Endothelial cell of umbilical vein (primary cell): ENCODE measurements around the gene CES1. TPM values are rescaled to one million over a fixed set of nuclear protein-coding genes. Genes with fewer than 3 reads are reported as not detected.

Experiments used
- BruUV-seq: library from RNA; stranded (reverse); fragments of 400-500 nt; replicated peaks from 2 replicates; lab custom pipeline; 2021; lab: Mats Ljungman, UMichigan
- CTCF ChIA-PET: fragments of 300-600, 350-600 bp; sonication (Branson Sonifier 250); formaldehyde crosslinking; loops from one replicate; lab custom pipeline; 2021; ENCODE audit warnings: antibody characterized with exemption, inconsistent platforms; lab: Charles Lee
- POLR2A ChIA-PET: fragments of 300-600, 350-600 bp; sonication (Branson Sonifier 250); formaldehyde crosslinking; loops from one replicate; lab custom pipeline; 2021; ENCODE audit warnings: antibody characterized with exemption, inconsistent platforms; lab: Charles Lee
- DNase-seq: peaks from one replicate; pipeline ENCODE4 v3.0.0-alpha.2; 2011; ENCODE audit warnings: low read depth, low spot score
- FAIRE-seq: peaks from 2 replicates; lab custom pipeline; 2011; peaks lifted over from hg19 to GRCh38; lab: Jason Lieb, UNC
- H2AFZ ChIP-seq: 2 replicates; pipeline ENCODE4 v1.6.0; 2012; ENCODE audit warnings: low read depth, low read length, control low read depth, inconsistent platforms
- H3K27ac ChIP-seq: 2 replicates; pipeline ENCODE4 v1.5.1; 2011; ENCODE audit warnings: low read depth, mild to moderate bottlenecking, control low read depth, low read length, moderate library complexity; ENCODE audit not compliant: insufficient read depth
- H3K27me3 ChIP-seq, 2 experiments: 2 replicates each; pipeline versions ENCODE4 v1.6.0 to v1.6.1; 2011; ENCODE audit warnings: low read length in 2 of 2, mixed read lengths in 1 of 2; ENCODE audit not compliant: control insufficient read depth in 2 of 2, insufficient read depth in 2 of 2
- H3K36me3 ChIP-seq, 2 experiments: 2 replicates in 1 of 2; 3 replicates in 1 of 2; pipeline ENCODE4 v1.5.1; 2011; ENCODE audit warnings: low read length in 2 of 2, mild to moderate bottlenecking in 1 of 2, moderate library complexity in 1 of 2; ENCODE audit not compliant: control insufficient read depth in 2 of 2, insufficient read depth in 2 of 2; ENCODE audit errors: extremely low read depth in 1 of 2
- H3K4me1 ChIP-seq: 3 replicates; pipeline ENCODE4 v1.5.1; 2011; ENCODE audit warnings: mild to moderate bottlenecking, low read length; ENCODE audit not compliant: control insufficient read depth, insufficient read depth; ENCODE audit errors: extremely low read depth
- H3K4me2 ChIP-seq: 2 replicates; pipeline ENCODE4 v1.6.1; 2011; ENCODE audit warnings: low read length, control low read depth, mixed read lengths; ENCODE audit not compliant: insufficient read depth
- H3K4me3 ChIP-seq, 3 experiments: fragments of 200-600 bp in 1 of 3; sonication (generic), shearing (Covaris generic) in 1 of 3; replicated peaks in 1 of 3; 2 replicates each; pipeline ENCODE4 v1.5.1; 2011 to 2016; ENCODE audit warnings: control low read depth in 3 of 3, low read length in 3 of 3, mild to moderate bottlenecking in 2 of 3, inconsistent platforms in 1 of 3, low read depth in 1 of 3, moderate library complexity in 1 of 3; ENCODE audit not compliant: insufficient read depth in 1 of 3
- H3K79me2 ChIP-seq: 2 replicates; pipeline ENCODE4 v1.6.0; 2012; ENCODE audit warnings: low read length, inconsistent platforms; ENCODE audit not compliant: control insufficient read depth, insufficient read depth
- H3K9ac ChIP-seq: replicated peaks from 2 replicates; pipeline ENCODE3; 2011; ENCODE audit warnings: low read length, control low read depth; ENCODE audit not compliant: insufficient read depth; ENCODE audit errors: extremely low read depth
- H3K9me1 ChIP-seq: replicated peaks from 3 replicates; pipeline ENCODE4 v1.6.0; 2011; ENCODE audit warnings: mild to moderate bottlenecking, low read length; ENCODE audit not compliant: control insufficient read depth, insufficient read depth; ENCODE audit errors: extremely low read depth
- H3K9me3 ChIP-seq: replicated peaks from 2 replicates; pipeline ENCODE4 v1.5.1; 2012; ENCODE audit warnings: low read length, inconsistent platforms; ENCODE audit not compliant: control insufficient read depth, insufficient read depth
- H4K20me1 ChIP-seq: replicated peaks from 2 replicates; pipeline ENCODE3; 2011; ENCODE audit warnings: mild to moderate bottlenecking, low read length; ENCODE audit not compliant: control insufficient read depth, insufficient read depth; ENCODE audit errors: extremely low read depth
- EZH2 ChIP-seq: IDR thresholded peaks from 2 replicates; pipeline ENCODE4 v1.6.1; 2012; ENCODE audit warnings: borderline replicate concordance, low read depth, mild to moderate bottlenecking, moderate library complexity, low read length, inconsistent platforms; ENCODE audit not compliant: severe bottlenecking
- FOS ChIP-seq: IDR thresholded peaks from 2 replicates; pipeline ENCODE4 v1.6.1; 2011; ENCODE audit warnings: mild to moderate bottlenecking, low read length, moderate library complexity, borderline replicate concordance; ENCODE audit not compliant: insufficient read depth
- GATA2 ChIP-seq: IDR thresholded peaks from 2 replicates; pipeline ENCODE4 v1.7.0; 2011; ENCODE audit warnings: low read depth, mild to moderate bottlenecking, moderate library complexity, mixed read lengths, low read length; ENCODE audit not compliant: insufficient read length, insufficient read depth
- JUN ChIP-seq: IDR thresholded peaks from 2 replicates; pipeline ENCODE4 v1.6.1; 2011; ENCODE audit warnings: borderline replicate concordance, low read depth; ENCODE audit not compliant: insufficient read length, insufficient read depth
- MYC ChIP-seq: IDR thresholded peaks from one replicate; pipeline ENCODE4 v1.6.1; 2011; ENCODE audit warnings: mild to moderate bottlenecking, low read depth, low read length
- POLR2A ChIP-seq: IDR thresholded peaks from 2 replicates; pipeline ENCODE4 v1.6.1; 2012; ENCODE audit warnings: low read depth, mild to moderate bottlenecking, control low read depth, low read length
- POLR2AphosphoS5 ChIP-seq: IDR thresholded peaks from 2 replicates; pipeline ENCODE4 v1.6.1; 2012; ENCODE audit warnings: low read depth, mild to moderate bottlenecking, control low read depth, low read length, moderate library complexity; ENCODE audit not compliant: insufficient read depth
- dilution Hi-C: fragments of 300-500 bp; cut with MboI; formaldehyde crosslinking; loops from one replicate; pipeline ENCODE4 v1.15.0; 2019; ENCODE audit warnings: low sequenced_read_pairs; ENCODE audit not compliant: extremely low pct_ligation_motif_present
- intact Hi-C: fragments of 100-400 bp; cut with micrococcal nuclease; formaldehyde crosslinking; loops from one replicate; pipeline ENCODE4 v1.10.0; 2022
- polyA plus RNA-seq, 4 experiments: library from polyadenylated mRNA; depleted of rRNA in 3 of 4; stranded (reverse) in 3 of 4; unstranded in 1 of 4; fragments of >200 nt; gene quantifications; 2 replicates each; pipeline versions ENCODE4 v1.2.1 to v1.2.3, GENCODE V29; 2011 to 2012; ENCODE audit warnings: missing spikeins in 1 of 4
- total RNA-seq: library from RNA; stranded (reverse); gene quantifications from 2 replicates; pipeline ENCODE4 v1.2.3, GENCODE V29; 2021
- TF ChIP-seq, protein P1 (sequence below), 2 donors: IDR thresholded peaks; 1 replicate in 1 of 2; 2 replicates in 1 of 2; pipeline ENCODE4 v1.5.1; 2011; ENCODE audit warnings: low read length in 2 of 2, mild to moderate bottlenecking in 2 of 2, moderate library complexity in 2 of 2, control low read depth in 1 of 2, inconsistent platforms in 1 of 2, low read depth in 1 of 2; ENCODE audit not compliant: insufficient read depth in 1 of 2; ENCODE audit errors: extremely low read depth in 1 of 2
- TF ChIP-seq, protein P2 (sequence below): IDR thresholded peaks from 2 replicates; pipeline ENCODE4 v1.6.1; 2011; ENCODE audit not compliant: insufficient read depth, insufficient read length

CES1 gene
- total and polyA plus RNA-seq, 2 donors (not counting 3 experiments of a cell fraction or from before 2014, with no cell fraction given) = not detected

DNA sequence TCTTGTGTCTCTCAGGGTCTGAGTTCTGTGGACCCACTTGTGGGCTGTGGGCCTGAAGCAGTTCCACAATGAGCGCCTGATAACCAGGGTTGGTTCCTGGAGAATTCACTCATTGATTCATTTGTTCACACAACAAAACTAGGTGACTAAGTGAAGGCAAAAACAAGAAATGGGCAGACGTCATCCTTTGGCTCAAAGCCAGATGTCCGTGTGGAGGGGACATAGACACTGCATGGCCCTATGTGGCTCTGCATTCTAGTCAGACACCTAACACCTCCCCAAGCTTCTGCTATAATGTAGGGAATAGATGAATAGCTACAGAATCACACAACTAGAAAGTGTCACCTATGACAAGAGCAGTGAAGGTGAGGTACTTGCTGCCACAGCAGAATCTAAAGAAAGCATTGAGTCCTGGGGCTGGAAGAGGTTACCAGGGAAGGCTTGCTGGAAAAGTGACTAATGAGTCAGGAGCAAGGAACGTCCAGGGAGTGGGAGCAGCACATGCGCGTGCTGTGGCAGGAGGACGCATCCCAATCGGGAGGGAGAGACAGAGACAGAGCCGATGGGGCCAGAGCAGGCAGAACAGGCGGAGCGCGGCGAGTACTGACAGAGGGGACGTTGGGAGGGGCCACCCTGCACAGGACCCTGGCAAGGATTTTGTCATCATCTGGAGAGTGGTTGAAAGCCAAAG, 58.9 kb downstream of the CES1 start:
- H3K27me3 ChIP-seq = no peaks in the 10 kb centered on the region
- no peaks in the 10 kb centered on the region for H3K79me2 ChIP-seq
- no peak overlapping the region for H2AFZ ChIP-seq
- intact Hi-C loops = no loop called here
- no peak overlapping the region for H3K27ac ChIP-seq
- ChIA-PET POLR2A (no interaction called here), CTCF (no interaction called here)
- H4K20me1 ChIP-seq = no peaks in the 10 kb centered on the region
- no peaks in the 10 kb centered on the region for H3K9me1 ChIP-seq
- no TSS peak for BruUV-seq
- no peaks in the 10 kb centered on the region for H3K36me3 ChIP-seq
- DNase-seq (no peak), FAIRE-seq (no peak)
- H3K9ac ChIP-seq = no peak overlapping the region
- no peak overlapping the region for H3K4me3 ChIP-seq
- TF ChIP-seq FOS (no peak), MYC (no peak), JUN (no peak), POLR2A (no peak), POLR2AphosphoS5 (no peak), GATA2 (no peak), EZH2 (no peak)
- TF ChIP-seq, protein P1, sequence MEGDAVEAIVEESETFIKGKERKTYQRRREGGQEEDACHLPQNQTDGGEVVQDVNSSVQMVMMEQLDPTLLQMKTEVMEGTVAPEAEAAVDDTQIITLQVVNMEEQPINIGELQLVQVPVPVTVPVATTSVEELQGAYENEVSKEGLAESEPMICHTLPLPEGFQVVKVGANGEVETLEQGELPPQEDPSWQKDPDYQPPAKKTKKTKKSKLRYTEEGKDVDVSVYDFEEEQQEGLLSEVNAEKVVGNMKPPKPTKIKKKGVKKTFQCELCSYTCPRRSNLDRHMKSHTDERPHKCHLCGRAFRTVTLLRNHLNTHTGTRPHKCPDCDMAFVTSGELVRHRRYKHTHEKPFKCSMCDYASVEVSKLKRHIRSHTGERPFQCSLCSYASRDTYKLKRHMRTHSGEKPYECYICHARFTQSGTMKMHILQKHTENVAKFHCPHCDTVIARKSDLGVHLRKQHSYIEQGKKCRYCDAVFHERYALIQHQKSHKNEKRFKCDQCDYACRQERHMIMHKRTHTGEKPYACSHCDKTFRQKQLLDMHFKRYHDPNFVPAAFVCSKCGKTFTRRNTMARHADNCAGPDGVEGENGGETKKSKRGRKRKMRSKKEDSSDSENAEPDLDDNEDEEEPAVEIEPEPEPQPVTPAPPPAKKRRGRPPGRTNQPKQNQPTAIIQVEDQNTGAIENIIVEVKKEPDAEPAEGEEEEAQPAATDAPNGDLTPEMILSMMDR (IDR thresholded peaks at IDR 0.05; ENCODE audit: extremely low read depth in 1 of 2, insufficient read depth in 1 of 2, low read depth in 1 of 2, low read length in 2 of 2) = no peak
- TF ChIP-seq, protein P2, sequence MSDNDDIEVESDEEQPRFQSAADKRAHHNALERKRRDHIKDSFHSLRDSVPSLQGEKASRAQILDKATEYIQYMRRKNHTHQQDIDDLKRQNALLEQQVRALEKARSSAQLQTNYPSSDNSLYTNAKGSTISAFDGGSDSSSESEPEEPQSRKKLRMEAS = no peak
- H3K4me2 ChIP-seq = no peak overlapping the region
- H3K4me1 ChIP-seq = no peaks in the 10 kb centered on the region
- H3K9me3 ChIP-seq = no peaks in the 10 kb centered on the region
- dilution Hi-C loops = no loop called here
